Anterior cingulate cortex (tissue), 58 donors: Measurements from ENCODE around the gene PPP2R5A.
"Not testable (repeated sequence)": the region's sequence is repeated elsewhere in the genome, so short reads cannot be mapped to it uniquely, and the experiment has no call there.

Experiments used
- DNase-seq, 58 donors: peaks; one replicate each; lab custom pipeline; 2025; lab: John Stamatoyannopoulos, UW

Gene PPP2R5A

GRCh38 chr1:212267017-212267416 is 18.2 kb upstream of the PPP2R5A start:
- DNase-seq, result no peak

- no peak for DNase-seq
These were observed 17.8 kb upstream of the PPP2R5A start for GRCh38 chr1:212267460-212267859.

- DNase-seq, result no peak
These were observed 15.9 kb upstream of the PPP2R5A start for GRCh38 chr1:212269306-212269705.

GRCh38 chr1:212270564-212270963 is 14.6 kb upstream of the PPP2R5A start:
- no peak for DNase-seq

DNA sequence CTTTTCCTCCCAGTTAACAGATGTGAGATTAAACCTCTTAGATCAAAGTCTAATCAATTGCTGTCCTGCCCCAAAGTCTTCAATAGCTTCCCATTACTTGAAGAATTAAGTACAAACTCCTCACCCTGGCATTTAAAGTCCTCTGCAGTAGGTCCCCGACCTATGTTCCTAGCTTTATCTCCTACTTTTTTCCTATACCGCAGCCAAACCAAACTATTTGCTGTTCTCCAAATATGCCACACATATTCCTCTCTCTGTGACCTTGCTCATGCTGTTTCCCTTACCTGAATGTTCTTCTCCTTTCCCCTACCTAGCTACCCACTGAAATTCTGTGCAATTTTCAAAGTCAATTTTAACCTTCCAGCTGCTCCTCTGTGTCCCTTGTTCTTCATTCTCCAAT is 14.0 kb upstream of the PPP2R5A start:
- no peak for DNase-seq

DNA sequence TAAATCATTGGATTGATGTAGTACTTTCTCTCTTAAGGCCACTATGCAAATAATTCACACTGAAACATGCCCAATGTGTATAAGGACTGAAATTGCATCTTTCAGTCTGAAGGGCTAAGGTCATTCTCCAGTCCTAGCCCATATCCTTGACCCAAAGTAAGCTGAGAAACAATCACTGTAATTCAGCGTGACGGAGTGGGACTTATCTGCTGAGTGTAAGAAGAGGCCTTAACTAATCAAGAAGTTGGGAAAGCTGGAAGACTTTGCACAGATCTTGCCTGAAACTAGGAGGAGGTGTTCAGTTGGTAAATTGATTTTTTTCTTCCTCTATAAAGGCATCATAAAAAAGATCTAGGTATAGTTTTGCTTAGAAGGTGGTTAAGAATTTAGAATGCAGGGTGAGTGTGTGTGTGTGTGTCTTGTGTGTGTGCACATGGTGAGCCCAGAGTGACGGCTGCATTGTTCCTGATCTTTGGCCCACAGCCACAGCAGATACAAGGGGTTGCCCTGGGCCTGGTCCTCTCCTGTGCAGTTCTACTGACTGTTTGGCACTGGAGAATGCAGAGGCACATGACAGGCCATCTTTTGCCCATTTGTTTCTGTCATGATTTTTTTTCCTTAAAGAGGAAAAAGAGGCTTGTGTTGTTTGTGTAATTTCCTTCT is 13.3 kb upstream of the PPP2R5A start:
- DNase-seq, result peak in 1 of 58 donors; percentile 30

GRCh38 chr1:212281590-212281989 is 3.6 kb upstream of the PPP2R5A start:
- DNase-seq, result no peak

DNA sequence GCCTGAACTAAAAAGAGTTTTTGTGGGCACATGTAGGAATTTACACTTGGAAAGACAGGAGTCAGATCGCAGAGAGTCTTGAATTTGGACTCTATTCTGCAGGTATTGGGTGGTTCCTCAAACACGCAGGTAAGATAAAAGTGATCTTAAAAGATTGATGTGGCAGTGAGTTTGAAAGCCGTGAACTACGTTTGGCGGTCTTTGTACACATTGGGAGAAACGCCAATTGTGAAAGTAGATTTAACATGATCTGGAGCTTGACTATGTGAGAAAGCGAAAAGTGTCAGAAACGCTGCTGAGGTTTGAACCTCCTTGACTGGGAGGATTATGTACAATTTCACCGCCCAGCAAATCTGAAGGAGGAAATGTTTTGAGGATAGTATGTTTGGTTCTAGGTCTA is 1.5 kb upstream of the PPP2R5A start:
- DNase-seq, result no peak

GRCh38 chr1:212284332-212284743 is 872 bp upstream of the PPP2R5A start:
- DNase-seq, result peak in 1 of 58 donors; percentile 25

DNA sequence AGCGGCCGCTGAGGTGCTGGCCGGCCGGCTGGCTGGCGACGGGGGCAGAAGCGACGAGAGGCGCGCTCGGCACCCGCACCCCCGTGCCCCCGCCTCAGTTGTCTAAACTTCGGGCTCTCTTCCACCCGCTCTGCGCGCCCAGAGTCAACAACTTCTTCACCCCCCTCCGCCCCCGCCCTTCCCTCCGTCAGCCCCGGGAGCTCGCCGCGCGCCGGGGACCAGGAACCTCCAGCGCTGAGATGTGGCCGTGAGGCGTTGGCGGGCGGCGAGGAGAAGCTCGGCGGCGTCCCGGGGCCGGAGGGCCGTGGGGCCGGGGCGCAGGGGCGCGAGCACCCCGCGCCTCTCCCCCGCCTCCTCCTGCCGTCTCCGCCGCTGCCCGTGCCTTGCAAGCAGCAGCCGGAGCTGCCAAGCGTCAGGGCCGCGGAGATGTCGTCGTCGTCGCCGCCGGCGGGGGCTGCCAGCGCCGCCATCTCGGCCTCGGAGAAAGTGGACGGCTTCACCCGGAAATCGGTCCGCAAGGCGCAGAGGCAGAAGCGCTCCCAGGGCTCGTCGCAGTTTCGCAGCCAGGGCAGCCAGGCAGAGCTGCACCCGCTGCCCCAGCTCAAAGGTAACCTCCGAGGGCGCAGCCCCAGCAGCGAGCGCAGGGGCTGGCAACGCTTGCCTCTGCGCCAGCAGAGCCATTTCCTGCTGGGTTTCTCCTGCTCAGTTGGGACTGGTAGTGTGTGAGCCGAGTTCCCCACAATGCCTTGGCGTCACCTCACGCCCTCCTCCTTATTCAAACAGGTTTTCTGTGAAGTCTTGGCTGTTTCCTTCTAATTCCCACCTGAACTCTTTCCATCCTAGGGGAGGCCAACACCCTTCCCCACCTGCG is 710 bp downstream of the PPP2R5A start:
- peak in 53 of 58 donors; percentile 10 to 82 (median 63) for DNase-seq

- peak in 8 of 58 donors; percentile 11 to 59 (median 33) for DNase-seq
These were observed 1.4 kb downstream of the PPP2R5A start for GRCh38 chr1:212286556-212287131.

DNA sequence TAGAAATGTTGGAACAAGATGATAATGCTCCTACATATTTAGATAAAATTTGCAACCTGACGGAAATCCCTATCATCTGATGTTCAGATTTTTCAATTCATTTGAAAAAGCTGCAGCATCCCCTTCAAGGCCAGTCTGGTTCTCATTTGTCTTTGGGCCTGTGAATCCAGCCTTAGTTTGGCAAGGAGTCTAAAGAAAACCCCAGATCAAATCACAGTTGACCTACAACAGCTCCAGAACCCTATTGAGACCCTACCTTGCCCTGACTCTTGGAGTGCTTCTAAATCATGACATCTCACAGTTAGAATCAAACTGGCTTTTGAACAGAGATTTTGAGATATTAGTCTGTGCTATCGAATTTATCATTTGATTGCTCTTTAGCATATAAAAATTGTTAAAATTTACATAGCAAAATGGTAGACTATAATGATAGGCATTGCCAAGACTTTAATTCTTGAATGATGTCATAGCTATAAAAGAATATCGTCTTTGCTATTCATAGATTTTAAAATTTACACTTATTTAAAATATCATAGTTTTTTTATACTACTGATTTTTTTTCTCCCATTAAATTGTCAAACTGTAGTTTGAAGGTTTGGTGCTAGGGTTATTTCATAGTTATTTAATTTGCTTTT is 2.2 kb downstream of the PPP2R5A start:
- peak in 1 of 58 donors; percentile 8 for DNase-seq

DNA sequence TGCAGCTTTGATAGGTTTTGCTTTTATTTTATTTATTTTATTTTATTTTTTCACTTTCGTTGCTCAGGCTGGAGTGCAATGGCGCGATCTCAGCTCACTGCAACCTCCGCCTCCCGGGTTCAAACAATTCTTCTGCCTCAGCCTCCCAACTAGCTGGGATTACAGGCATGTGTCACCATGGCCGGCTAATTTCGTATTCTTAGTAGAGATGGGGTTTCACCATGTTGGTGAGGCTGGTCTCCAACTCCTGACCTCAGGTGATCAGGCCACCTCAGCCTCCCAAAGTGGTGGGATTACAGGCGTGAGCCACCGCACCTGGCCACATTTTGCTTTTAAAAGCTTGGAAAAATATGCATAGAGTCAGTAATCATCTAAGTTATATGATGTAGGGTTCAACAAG is 2.8 kb downstream of the PPP2R5A start:
- not testable (repeated sequence) for DNase-seq

- no peak for DNase-seq
These were observed 3.4 kb downstream of the PPP2R5A start for GRCh38 chr1:212288615-212289014.

DNA sequence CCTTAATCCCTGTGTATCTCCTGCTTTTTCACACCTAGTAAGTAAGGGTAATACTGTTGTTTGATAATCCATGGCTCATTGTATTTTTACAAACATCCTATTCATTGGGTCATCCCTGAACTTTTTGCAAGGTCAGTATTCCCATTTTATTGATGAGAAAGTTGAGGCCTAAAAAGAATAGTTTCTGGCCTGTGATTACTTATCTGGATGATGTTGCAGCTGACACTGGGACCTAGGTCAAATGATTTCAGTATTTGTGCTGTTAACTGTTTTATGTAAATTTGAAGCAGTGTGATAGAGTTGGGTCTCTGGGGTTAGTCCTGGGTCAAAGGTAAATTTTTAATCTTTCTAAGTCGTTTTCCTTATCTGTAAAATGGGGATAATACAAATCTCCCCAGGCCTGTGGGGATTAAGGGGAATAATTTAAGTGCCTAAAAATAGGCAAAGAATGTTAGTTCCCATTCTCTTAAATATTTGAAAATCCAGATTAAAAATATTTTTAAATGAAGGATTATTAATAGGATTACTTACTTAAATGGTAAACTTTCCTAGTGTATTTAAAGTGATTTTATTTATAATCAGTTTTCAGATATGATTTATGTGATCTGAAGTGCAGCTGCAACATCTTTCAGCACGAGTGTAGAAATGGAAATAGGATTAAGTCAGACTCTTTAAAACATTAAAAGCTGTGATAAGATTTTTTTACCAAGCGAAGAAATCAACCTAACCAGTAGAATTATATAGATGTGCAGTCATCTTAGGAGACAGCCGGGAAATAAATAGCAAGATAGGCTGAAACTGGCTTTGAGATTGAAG is 4.3 kb downstream of the PPP2R5A start:
- no peak for DNase-seq

DNA sequence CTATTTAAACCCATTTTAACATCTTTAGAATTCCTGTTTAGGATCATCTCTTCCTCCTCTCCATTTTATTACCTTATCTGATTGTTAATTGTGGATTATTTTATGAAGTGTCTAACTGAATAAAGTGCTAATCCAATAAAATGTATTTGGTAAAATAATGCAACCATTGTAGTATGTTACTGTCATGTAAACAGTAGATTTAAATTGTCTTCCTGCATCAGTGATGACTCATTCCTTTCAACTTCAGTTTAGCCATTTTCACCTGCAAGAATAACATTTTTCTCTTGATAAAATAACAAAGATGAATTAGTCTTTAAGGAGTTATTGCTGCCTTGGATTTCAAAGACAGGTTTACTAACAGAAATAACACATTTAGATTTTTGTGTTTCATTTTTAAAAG is 5.4 kb downstream of the PPP2R5A start:
- DNase-seq, result no peak

DNA sequence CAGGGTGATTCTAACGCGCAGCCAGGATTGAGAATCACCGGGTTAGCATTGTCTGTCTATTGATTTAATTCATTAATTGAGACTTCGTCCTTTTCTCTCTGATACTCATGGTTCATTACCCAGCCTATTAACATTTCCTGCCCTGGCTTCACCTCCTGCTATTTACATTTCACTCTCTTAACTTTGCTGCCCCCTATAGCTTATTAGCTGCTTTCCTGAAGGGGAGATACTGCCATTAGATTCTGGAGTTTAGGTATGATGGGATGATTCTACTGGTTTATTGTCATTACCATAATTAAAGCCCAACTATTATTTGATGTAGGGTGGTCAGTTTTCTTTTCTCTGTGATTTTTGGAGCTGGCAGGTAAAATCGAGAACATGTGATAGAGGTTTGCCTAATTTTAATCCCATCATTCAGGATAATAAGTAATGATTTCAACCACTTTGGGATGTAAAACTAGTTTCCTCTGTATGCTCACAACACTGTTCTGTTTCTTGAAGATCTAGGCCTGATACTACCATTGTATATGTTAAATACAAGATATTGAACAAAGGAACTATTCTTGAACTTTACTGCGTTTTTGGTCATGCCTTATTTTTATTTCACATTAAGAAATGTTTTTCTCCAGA is 6.4 kb downstream of the PPP2R5A start:
- peak in 1 of 58 donors; percentile 14 for DNase-seq

DNA sequence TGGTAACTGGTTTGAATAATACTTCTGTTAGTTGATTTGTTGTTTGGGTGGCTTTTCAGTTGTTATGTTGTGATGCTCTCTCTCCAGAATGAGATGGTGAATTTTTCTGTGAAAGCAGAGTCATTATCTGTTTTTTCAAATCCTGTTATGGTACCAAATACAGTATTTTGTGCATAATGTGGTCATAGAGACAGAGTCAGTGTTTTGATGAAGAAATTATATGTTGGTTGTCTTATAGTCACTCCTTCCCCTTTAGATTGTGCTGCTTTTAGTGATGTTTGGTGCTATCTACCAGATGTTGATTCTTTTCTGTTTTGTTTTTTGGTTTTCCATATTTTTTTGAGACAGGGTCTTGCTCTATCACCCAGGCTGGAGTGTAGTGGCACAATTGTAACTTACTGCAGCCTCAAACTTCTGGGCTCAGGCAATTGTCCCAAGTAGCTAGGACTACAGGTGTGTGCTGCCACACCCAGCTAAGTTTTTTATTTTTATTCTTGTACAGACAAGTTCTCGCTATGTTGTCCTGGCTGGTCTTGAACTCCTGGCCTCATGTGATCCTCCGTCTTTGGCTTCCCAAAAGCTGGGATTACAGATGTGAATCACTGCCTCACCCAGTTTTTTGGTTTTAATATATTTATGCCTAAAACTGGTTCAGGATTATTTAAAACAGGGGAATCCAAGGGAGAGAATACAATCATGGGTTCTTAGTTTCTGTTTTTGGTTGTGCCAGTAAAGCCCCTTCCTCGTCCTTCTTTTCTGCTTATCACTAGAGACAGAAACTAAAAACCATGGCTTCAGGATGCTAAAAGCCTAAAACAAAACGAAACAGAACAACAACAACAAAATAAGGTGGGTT is 7.3 kb downstream of the PPP2R5A start:
- no peak for DNase-seq

- DNase-seq, result no peak
These were observed 8.4 kb downstream of the PPP2R5A start for GRCh38 chr1:212293579-212293978.
